Inferior parietal cortex (tissue), 1 donor: ENCODE measurements around the gene SNF8.
"Not testable (repeated sequence)": the region's sequence is repeated elsewhere in the genome, so short reads cannot be mapped to it uniquely, and the experiment has no call there.

Experiments
- DNase-seq: peaks from one replicate; pipeline ENCODE4 v3.0.0-alpha.2; 2016; ENCODE audit errors: extremely low spot score

SNF8 gene

GRCh38 chr17:48944515-48945260 is at the start of gene SNF8:
SNF8 (minus strand) TSS chr17:48944842; CDS start chr17:48944734, 108 bp downstream.
- DNase-seq, result peak; percentile 94

GRCh38 chr17:48993951-48994350 is 49.3 kb upstream of the SNF8 start:
- no peak for DNase-seq

- DNase-seq, result no peak
These were observed 48.7 kb upstream of the SNF8 start for GRCh38 chr17:48993305-48993704.

- DNase-seq, result no peak
These were observed 47.8 kb upstream of the SNF8 start for GRCh38 chr17:48992444-48992843.

GRCh38 chr17:48990882-48991357 is 46.3 kb upstream of the SNF8 start:
- DNase-seq, result no peak

- no peak for DNase-seq
These were observed 44.5 kb upstream of the SNF8 start for GRCh38 chr17:48989100-48989499.

GRCh38 chr17:48985436-48986245 is 41.0 kb upstream of the SNF8 start:
- DNase-seq, result no peak

- DNase-seq, result no peak
These were observed 37.4 kb upstream of the SNF8 start for GRCh38 chr17:48981927-48982539.

- no peak for DNase-seq
These were observed 29.2 kb upstream of the SNF8 start for GRCh38 chr17:48973806-48974205.

- no peak for DNase-seq
These were observed 28.1 kb upstream of the SNF8 start for GRCh38 chr17:48972749-48973097.

- DNase-seq, result no peak
These were observed 26.4 kb upstream of the SNF8 start for GRCh38 chr17:48970865-48971687.

- DNase-seq, result no peak
These were observed 25.6 kb upstream of the SNF8 start for GRCh38 chr17:48970224-48970623.

GRCh38 chr17:48961516-48962233 is 17.0 kb upstream of the SNF8 start:
- no peak for DNase-seq

- no peak for DNase-seq
These were observed 16.3 kb upstream of the SNF8 start for GRCh38 chr17:48960834-48961515.

- DNase-seq, result no peak
These were observed 9.7 kb upstream of the SNF8 start for GRCh38 chr17:48954300-48954755.

- no peak for DNase-seq
These were observed 8.3 kb upstream of the SNF8 start for GRCh38 chr17:48952904-48953303.

- DNase-seq, result no peak
These were observed 6.9 kb upstream of the SNF8 start for GRCh38 chr17:48951572-48951971.

- not testable (repeated sequence) for DNase-seq
These were observed 614 bp upstream of the SNF8 start for GRCh38 chr17:48945261-48945651.

- DNase-seq, result no peak
These were observed 11.6 kb downstream of the SNF8 start for GRCh38 chr17:48933035-48933434.

- DNase-seq, result no peak
These were observed 14.2 kb downstream of the SNF8 start for GRCh38 chr17:48930435-48930873.
